ENCODE data around the gene RELN. TPM values are rescaled to one million over a fixed set of nuclear protein-coding genes. Genes with fewer than 3 reads are reported as not detected.

The RELN gene
- total RNA-seq, 1 experiment from 2014 or later: 0.10 TPM

DNA sequence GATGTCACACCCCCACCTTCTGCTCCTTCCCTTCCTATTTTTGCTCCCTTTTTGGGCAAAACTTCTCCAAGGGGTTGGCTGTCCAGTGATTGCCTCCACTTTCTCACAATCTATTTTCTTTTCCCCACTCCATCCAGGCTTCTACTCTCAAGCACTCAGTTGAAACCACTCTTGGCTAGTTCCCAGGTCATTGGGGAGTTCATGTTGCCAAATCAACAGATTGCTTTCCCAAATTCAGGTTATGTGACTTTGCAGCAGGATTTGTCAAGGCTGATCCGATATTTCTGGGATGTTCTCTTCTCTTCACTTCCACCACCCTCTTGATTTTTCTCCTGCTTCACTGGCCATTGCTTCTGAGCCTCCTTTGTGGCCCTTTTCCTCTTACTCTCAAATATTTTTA lies 284.8 kb downstream of the RELN start:
- in situ Hi-C loops (cut with HindIII; ENCODE audit: low pct_unique_long_range_greater_than_20kb, low sequenced_read_pairs): no loop called here
- peaks cover 4% of the 10 kb centered on the region; the same call in 1 of the 2 replicates for H3K27me3 ChIP-seq (ENCODE audit: control insufficient read depth, insufficient read depth, low read length)
- CTCF ChIA-PET: no interaction called here
- BruUV-seq (replicated peaks): no TSS peak
- POLR2A ChIA-PET: no interaction called here
- H3K4me1 ChIP-seq (ENCODE audit: control insufficient read depth, insufficient read depth, low read length): no peaks in the 10 kb centered on the region
- no peaks in the 10 kb centered on the region; the same call in 1 of the 2 replicates for H3K36me3 ChIP-seq (ENCODE audit: control insufficient read depth, insufficient read depth, low read length)
- TF ChIP-seq TCF7L2 (IDR thresholded peaks at IDR 0.05; ENCODE audit: low read depth, low read length) (no peak), SIN3A (IDR thresholded peaks at IDR 0.05; ENCODE audit: borderline replicate concordance, insufficient read depth, low read depth, low read length) (no peak)
- TF ChIP-seq, protein P1, sequence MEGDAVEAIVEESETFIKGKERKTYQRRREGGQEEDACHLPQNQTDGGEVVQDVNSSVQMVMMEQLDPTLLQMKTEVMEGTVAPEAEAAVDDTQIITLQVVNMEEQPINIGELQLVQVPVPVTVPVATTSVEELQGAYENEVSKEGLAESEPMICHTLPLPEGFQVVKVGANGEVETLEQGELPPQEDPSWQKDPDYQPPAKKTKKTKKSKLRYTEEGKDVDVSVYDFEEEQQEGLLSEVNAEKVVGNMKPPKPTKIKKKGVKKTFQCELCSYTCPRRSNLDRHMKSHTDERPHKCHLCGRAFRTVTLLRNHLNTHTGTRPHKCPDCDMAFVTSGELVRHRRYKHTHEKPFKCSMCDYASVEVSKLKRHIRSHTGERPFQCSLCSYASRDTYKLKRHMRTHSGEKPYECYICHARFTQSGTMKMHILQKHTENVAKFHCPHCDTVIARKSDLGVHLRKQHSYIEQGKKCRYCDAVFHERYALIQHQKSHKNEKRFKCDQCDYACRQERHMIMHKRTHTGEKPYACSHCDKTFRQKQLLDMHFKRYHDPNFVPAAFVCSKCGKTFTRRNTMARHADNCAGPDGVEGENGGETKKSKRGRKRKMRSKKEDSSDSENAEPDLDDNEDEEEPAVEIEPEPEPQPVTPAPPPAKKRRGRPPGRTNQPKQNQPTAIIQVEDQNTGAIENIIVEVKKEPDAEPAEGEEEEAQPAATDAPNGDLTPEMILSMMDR (IDR thresholded peaks at IDR 0.05): no peak
- no peaks in the 10 kb centered on the region for H3K9me3 ChIP-seq (ENCODE audit: control insufficient read depth, insufficient read depth, low read depth, low read length)
- no peak overlapping the region for H3K4me3 ChIP-seq (ENCODE audit: low read depth in 2 of 2, low read length in 2 of 2)
- ATAC-seq (no peak), DNase-seq (ENCODE audit: low read depth, low spot score) (no peak)
- no peak overlapping the region for H3K27ac ChIP-seq (ENCODE audit: low read length)
- intact Hi-C loops (cut with micrococcal nuclease; ENCODE audit: unreplicated experiment): no loop called here

DNA sequence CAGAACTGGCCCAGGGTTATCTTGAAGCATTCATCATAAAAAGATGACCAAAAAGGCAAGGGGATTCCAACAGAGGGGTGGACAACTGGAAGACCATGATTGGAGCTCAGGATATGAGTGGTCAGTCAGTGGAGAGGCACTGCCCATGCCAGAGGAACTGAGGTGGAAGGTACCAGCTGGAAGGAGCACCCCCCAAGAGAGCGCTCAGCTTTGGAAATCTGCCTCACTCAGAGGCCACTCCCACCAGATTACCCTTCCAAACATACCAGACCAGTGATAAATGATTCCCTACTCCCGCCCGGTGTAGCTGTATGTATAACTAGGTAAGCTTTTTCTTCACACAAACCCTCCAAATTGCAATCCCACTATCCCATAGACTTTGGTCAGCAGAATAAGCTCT lies 286.5 kb downstream of the RELN start:
- DNase-seq (ENCODE audit: low read depth, low spot score) (no peak), ATAC-seq (no peak)
- Histone ChIP-seq H3K27me3 (ENCODE audit: control insufficient read depth, insufficient read depth, low read length) (peaks cover 4% of the 10 kb centered on the region; the same call in 1 of the 2 replicates), H3K4me1 (ENCODE audit: control insufficient read depth, insufficient read depth, low read length) (no peaks in the 10 kb centered on the region), H3K36me3 (ENCODE audit: control insufficient read depth, insufficient read depth, low read length) (no peaks in the 10 kb centered on the region; the same call in 1 of the 2 replicates), H3K27ac (ENCODE audit: low read length) (no peak overlapping the region), H3K4me3 (ENCODE audit: low read depth in 2 of 2, low read length in 2 of 2) (no peak overlapping the region), H3K9me3 (ENCODE audit: control insufficient read depth, insufficient read depth, low read depth, low read length) (no peaks in the 10 kb centered on the region)
- POLR2A ChIA-PET: no interaction called here
- intact Hi-C loops (cut with micrococcal nuclease; ENCODE audit: unreplicated experiment): no loop called here
- in situ Hi-C loops (cut with HindIII; ENCODE audit: low pct_unique_long_range_greater_than_20kb, low sequenced_read_pairs): no loop called here
- TF ChIP-seq POLR2AphosphoS5 (IDR thresholded peaks at IDR 0.05; ENCODE audit: low read depth, low read length): no peak
- no TSS peak for BruUV-seq (replicated peaks)
- CTCF ChIA-PET: no interaction called here

DNA sequence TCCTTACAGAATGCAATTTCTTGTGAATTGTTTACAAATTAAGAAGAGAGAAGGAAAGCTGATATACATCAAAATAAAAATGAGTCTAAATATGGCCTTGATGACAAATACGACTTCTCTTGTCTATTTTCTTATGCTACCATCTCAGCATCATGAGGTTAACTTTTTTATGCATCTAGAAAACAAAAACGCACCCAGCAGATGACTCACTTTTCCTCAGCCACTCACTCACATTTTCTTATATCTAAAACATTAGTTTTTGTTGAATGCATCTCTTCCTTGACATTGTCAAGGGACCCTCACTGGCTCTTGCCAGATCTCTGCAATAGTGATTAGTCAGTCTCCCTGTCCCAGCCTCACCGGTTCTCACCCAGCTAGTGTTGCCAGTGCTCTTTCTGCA lies 287.0 kb downstream of the RELN start:
- ATAC-seq: no peak
- Histone ChIP-seq H3K36me3 (ENCODE audit: control insufficient read depth, insufficient read depth, low read length) (no peaks in the 10 kb centered on the region; the same call in 1 of the 2 replicates), H3K4me3 (ENCODE audit: low read depth in 2 of 2, low read length in 2 of 2) (no peak overlapping the region), H3K4me1 (ENCODE audit: control insufficient read depth, insufficient read depth, low read length) (no peaks in the 10 kb centered on the region), H3K9me3 (ENCODE audit: control insufficient read depth, insufficient read depth, low read depth, low read length) (no peaks in the 10 kb centered on the region), H3K27me3 (ENCODE audit: control insufficient read depth, insufficient read depth, low read length) (peaks cover 4% of the 10 kb centered on the region; the same call in 1 of the 2 replicates), H3K27ac (ENCODE audit: low read length) (no peak overlapping the region)
- no peak for DNase-seq (ENCODE audit: low read depth, low spot score)
- in situ Hi-C loops (cut with HindIII; ENCODE audit: low pct_unique_long_range_greater_than_20kb, low sequenced_read_pairs) (no loop called here), intact Hi-C loops (cut with micrococcal nuclease; ENCODE audit: unreplicated experiment) (no loop called here)
- CTCF ChIA-PET: no interaction called here
- POLR2A ChIA-PET: no interaction called here
- TF ChIP-seq, protein P2, sequence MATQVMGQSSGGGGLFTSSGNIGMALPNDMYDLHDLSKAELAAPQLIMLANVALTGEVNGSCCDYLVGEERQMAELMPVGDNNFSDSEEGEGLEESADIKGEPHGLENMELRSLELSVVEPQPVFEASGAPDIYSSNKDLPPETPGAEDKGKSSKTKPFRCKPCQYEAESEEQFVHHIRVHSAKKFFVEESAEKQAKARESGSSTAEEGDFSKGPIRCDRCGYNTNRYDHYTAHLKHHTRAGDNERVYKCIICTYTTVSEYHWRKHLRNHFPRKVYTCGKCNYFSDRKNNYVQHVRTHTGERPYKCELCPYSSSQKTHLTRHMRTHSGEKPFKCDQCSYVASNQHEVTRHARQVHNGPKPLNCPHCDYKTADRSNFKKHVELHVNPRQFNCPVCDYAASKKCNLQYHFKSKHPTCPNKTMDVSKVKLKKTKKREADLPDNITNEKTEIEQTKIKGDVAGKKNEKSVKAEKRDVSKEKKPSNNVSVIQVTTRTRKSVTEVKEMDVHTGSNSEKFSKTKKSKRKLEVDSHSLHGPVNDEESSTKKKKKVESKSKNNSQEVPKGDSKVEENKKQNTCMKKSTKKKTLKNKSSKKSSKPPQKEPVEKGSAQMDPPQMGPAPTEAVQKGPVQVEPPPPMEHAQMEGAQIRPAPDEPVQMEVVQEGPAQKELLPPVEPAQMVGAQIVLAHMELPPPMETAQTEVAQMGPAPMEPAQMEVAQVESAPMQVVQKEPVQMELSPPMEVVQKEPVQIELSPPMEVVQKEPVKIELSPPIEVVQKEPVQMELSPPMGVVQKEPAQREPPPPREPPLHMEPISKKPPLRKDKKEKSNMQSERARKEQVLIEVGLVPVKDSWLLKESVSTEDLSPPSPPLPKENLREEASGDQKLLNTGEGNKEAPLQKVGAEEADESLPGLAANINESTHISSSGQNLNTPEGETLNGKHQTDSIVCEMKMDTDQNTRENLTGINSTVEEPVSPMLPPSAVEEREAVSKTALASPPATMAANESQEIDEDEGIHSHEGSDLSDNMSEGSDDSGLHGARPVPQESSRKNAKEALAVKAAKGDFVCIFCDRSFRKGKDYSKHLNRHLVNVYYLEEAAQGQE (IDR thresholded peaks at IDR 0.05; ENCODE audit: insufficient read depth in 1 of 2, low read depth in 2 of 2, low read length in 1 of 2): no peak
- TF ChIP-seq SIN3A (IDR thresholded peaks at IDR 0.05; ENCODE audit: borderline replicate concordance, insufficient read depth, low read depth, low read length) (no peak), POLR2AphosphoS5 (IDR thresholded peaks at IDR 0.05; ENCODE audit: low read depth, low read length) (no peak), TCF7L2 (IDR thresholded peaks at IDR 0.05; ENCODE audit: low read depth, low read length) (no peak)
- TF ChIP-seq, protein P1 (IDR thresholded peaks at IDR 0.05): no peak
- BruUV-seq (replicated peaks): no TSS peak

Data from Panc1 (cell line).